Endodermal cell (in vitro differentiated cells): Measurements from ENCODE around the gene MAPRE2. TPM values are rescaled to one million over a fixed set of nuclear protein-coding genes. Genes with fewer than 3 reads are reported as not detected.

Experiments used
- DNase-seq: peaks from one replicate; pipeline ENCODE4 v3.0.0-alpha.2; 2017
- H3K27ac ChIP-seq: 2 replicates; pipeline ENCODE4 v1.5.1; 2013; ENCODE audit warnings: mild to moderate bottlenecking, low read depth, low read length, moderate library complexity
- H3K27me3 ChIP-seq: 2 replicates; pipeline ENCODE4 v1.6.1; 2013; ENCODE audit warnings: mild to moderate bottlenecking, low read length, moderate library complexity; ENCODE audit not compliant: insufficient read depth, control insufficient read depth, poor library complexity, severe bottlenecking
- H3K36me3 ChIP-seq: 2 replicates; pipeline ENCODE4 v1.7.0; 2013; ENCODE audit warnings: mild to moderate bottlenecking, low read length, moderate library complexity; ENCODE audit not compliant: control insufficient read depth, insufficient read depth
- H3K4me1 ChIP-seq: one replicate; pipeline ENCODE4 v1.7.0; 2013; ENCODE audit warnings: low read length; ENCODE audit not compliant: control insufficient read depth, insufficient read depth
- H3K4me3 ChIP-seq: 2 replicates; pipeline ENCODE4 v1.5.1; 2013; ENCODE audit warnings: mild to moderate bottlenecking, low read length, moderate library complexity
- H3K9ac ChIP-seq: 2 replicates; pipeline ENCODE4 v1.6.1; 2013; ENCODE audit warnings: mild to moderate bottlenecking, low read length, moderate library complexity; ENCODE audit not compliant: poor library complexity, severe bottlenecking; ENCODE audit errors: extremely low read depth
- H3K9me3 ChIP-seq: 2 replicates; pipeline ENCODE4 v1.6.1; 2013; ENCODE audit warnings: mild to moderate bottlenecking, low read length, moderate library complexity; ENCODE audit not compliant: control insufficient read depth
- H3K27ac Mint-ChIP-seq: 2 replicates; pipeline ENCODE4 v1.8.0; 2020; ENCODE audit warnings: mixed read lengths
- H3K27me3 Mint-ChIP-seq: 2 replicates; pipeline ENCODE4 v1.8.0; 2021; ENCODE audit warnings: mild to moderate bottlenecking, mixed read lengths; ENCODE audit not compliant: insufficient read depth
- H3K36me3 Mint-ChIP-seq: 2 replicates; pipeline ENCODE4 v1.8.0; 2020; ENCODE audit warnings: low read depth, mixed read lengths
- H3K4me1 Mint-ChIP-seq: 2 replicates; pipeline ENCODE4 v1.8.0; 2020; ENCODE audit warnings: mixed read lengths
- H3K4me3 Mint-ChIP-seq: 2 replicates; pipeline ENCODE4 v1.8.0; 2020; ENCODE audit warnings: mild to moderate bottlenecking, moderate library complexity, mixed read lengths
- H3K9me3 Mint-ChIP-seq: 2 replicates; pipeline ENCODE4 v1.8.0; 2020; ENCODE audit warnings: mild to moderate bottlenecking, mixed read lengths
- CTCF ChIP-seq: fragments of 200-600 bp; sonication (generic); conservative IDR thresholded peaks from 2 replicates; pipeline ENCODE4 v1.5.0; 2021; ENCODE audit warnings: antibody characterized with exemption, mild to moderate bottlenecking
- whole genome bisulfite sequencing, 2 experiments: methylation state at CpG; one replicate each; pipeline versions ENCODE4 v1.1.5 to v1.1.7; 2013; ENCODE audit warnings: missing lambda C conversion rate in 2 of 2, mixed read lengths in 1 of 2; ENCODE audit not compliant: insufficient coverage in 1 of 2, insufficient read length in 1 of 2; 5-methylcytosine and 5-hydroxymethylcytosine counted together
- total RNA-seq, 2 donors: library from RNA; stranded (reverse); fragmentation: NEBNext Ultra II Directional in 1 of 2; extraction: Animal tissue kit (Norgen Biotek cat#: 25700) in 1 of 2; gene quantifications; 2 replicates in 1 of 2; 3 replicates in 1 of 2; pipeline ENCODE4 v1.2.1, GENCODE V29; 2021

The MAPRE2 gene
- total RNA-seq, 2 donors from 2014 or later: 15.2 to 16.5 TPM

GRCh38 chr18:35010156-35010555 lies 31.1 kb upstream of the MAPRE2 start:
- Histone ChIP-seq H3K9ac (no peak overlapping the region), H3K36me3 (no peaks in the 10 kb centered on the region), H3K9me3 (no peaks in the 10 kb centered on the region), H3K27me3 (no peaks in the 10 kb centered on the region), H3K4me1 (no peaks in the 10 kb centered on the region), H3K4me3 (no peak overlapping the region), H3K27ac (no peak overlapping the region)
- H3K36me3 Mint-ChIP-seq: no peaks in the 10 kb centered on the region
- WGBS, 2 experiments: 83 to 90% methylated on average over 1 of the region's 1 CpG
- H3K9me3 Mint-ChIP-seq: no peaks in the 10 kb centered on the region
- no peak overlapping the region for H3K4me3 Mint-ChIP-seq
- no peaks in the 10 kb centered on the region for H3K27me3 Mint-ChIP-seq
- no peak for TF ChIP-seq CTCF
- DNase-seq: no peak
- H3K4me1 Mint-ChIP-seq: no peaks in the 10 kb centered on the region
- no peak overlapping the region for H3K27ac Mint-ChIP-seq

- H3K4me3 Mint-ChIP-seq: no peak overlapping the region
- Histone ChIP-seq H3K9ac (no peak overlapping the region), H3K9me3 (no peaks in the 10 kb centered on the region), H3K4me1 (no peaks in the 10 kb centered on the region), H3K27ac (no peak overlapping the region), H3K4me3 (no peak overlapping the region), H3K27me3 (no peaks in the 10 kb centered on the region), H3K36me3 (no peaks in the 10 kb centered on the region)
- DNase-seq: no peak
- WGBS, 2 experiments: 88 to 89% methylated on average over 5 of the region's 5 CpGs
- no peaks in the 10 kb centered on the region for H3K27me3 Mint-ChIP-seq
- no peaks in the 10 kb centered on the region for H3K9me3 Mint-ChIP-seq
- H3K27ac Mint-ChIP-seq: no peak overlapping the region
- no peaks in the 10 kb centered on the region for H3K4me1 Mint-ChIP-seq
- TF ChIP-seq CTCF: no peak
- H3K36me3 Mint-ChIP-seq: no peaks in the 10 kb centered on the region
These were observed 30.2 kb upstream of the MAPRE2 start for GRCh38 chr18:35010993-35011392.

GRCh38 chr18:35019933-35020332 lies 21.3 kb upstream of the MAPRE2 start:
- Mint-ChIP-seq H3K27ac (no peak overlapping the region), H3K36me3 (no peaks in the 10 kb centered on the region), H3K4me1 (no peaks in the 10 kb centered on the region), H3K4me3 (no peak overlapping the region), H3K9me3 (no peaks in the 10 kb centered on the region), H3K27me3 (no peaks in the 10 kb centered on the region)
- no peak for DNase-seq
- Histone ChIP-seq H3K27me3 (no peaks in the 10 kb centered on the region), H3K4me1 (no peaks in the 10 kb centered on the region), H3K36me3 (no peaks in the 10 kb centered on the region), H3K9me3 (no peaks in the 10 kb centered on the region), H3K4me3 (no peak overlapping the region), H3K9ac (no peak overlapping the region), H3K27ac (no peak overlapping the region)
- no peak for TF ChIP-seq CTCF
- WGBS, 2 experiments: 74 to 100% methylated on average over 1 to 2 of the region's 2 CpGs
